Retinal pigment epithelial cell (primary cell): ENCODE data around the gene MAST4.

Source experiments
- DNase-seq: peaks from one replicate; pipeline ENCODE4 v3.0.0-alpha.2; 2010; ENCODE audit warnings: low read depth
- H3K4me3 ChIP-seq: 2 replicates; pipeline ENCODE4 v1.5.1; 2011; ENCODE audit warnings: mild to moderate bottlenecking, low read length, control low read depth, moderate library complexity
- CTCF ChIP-seq: conservative IDR thresholded peaks from 2 replicates; pipeline ENCODE4 v1.5.1; 2011; ENCODE audit warnings: low read depth, low read length, control low read depth, inconsistent platforms

MAST4 gene

DNA sequence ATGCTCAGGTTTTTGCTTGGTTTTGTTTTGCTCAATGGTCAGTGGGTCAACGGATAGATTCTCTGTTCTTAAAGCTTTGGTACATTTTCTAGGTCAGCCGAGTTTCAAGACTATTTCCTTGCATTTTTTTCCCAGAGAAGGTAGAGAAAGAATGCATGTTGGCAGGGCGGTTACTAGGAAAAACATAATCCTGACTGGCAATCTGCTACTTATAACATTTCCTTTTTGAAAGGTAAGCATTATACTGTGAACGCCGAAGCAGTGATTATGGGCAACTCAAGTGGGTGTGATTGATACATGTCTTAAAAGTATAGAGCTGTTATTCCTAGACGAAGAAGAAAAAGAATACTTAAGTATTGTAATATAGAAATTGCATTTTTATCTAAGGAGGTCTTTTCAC, 273.2 kb downstream of the MAST4 start:
- TF ChIP-seq CTCF = no peak
- H3K4me3 ChIP-seq = no peak overlapping the region
- peak; percentile 74 for DNase-seq

DNA sequence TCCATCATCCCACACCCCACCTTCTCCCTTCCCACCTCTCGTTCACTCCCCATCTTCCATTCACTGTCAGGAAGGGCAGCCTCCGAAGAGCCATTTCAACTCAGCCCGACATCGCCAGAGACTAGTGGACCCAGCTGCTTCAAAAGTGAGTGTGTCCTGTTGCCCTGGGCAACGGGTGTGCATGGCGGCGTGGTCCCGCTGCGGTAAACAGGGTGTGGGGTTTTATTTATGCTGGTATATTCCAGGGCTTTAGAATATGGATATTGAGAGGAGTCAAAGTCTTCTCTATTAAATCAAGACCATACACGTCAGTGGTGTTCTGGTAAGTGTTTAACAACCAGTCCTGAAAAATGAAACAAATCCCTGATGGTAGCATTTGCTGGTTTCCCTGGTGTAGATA, 274.5 kb downstream of the MAST4 start:
- no peak for DNase-seq
- TF ChIP-seq CTCF = no peak

DNA sequence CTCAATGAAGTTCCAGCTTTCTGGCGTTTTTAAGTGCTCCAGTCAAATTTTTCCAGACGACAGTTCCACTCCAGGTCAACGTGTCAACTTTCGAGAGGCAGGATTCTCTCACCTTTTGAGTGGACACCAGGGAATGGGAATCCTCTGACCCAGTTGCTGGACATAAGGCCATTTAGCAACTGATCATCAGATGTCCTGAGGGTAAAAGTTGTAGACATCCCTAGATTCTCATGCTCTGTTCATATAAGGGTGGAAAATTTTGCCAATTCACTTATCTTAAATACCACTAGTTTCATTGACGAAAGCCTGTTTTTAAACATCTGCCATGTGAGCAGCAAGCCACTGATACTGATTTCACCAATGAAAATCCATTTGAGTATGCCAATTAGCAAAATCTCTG, 275.5 kb downstream of the MAST4 start:
- DNase-seq = no peak
- TF ChIP-seq CTCF = no peak
- H3K4me3 ChIP-seq = no peak overlapping the region

More for the DNA sequence above, 274.5 kb downstream of the MAST4 start:
- H3K4me3 ChIP-seq = no peak overlapping the region

DNA sequence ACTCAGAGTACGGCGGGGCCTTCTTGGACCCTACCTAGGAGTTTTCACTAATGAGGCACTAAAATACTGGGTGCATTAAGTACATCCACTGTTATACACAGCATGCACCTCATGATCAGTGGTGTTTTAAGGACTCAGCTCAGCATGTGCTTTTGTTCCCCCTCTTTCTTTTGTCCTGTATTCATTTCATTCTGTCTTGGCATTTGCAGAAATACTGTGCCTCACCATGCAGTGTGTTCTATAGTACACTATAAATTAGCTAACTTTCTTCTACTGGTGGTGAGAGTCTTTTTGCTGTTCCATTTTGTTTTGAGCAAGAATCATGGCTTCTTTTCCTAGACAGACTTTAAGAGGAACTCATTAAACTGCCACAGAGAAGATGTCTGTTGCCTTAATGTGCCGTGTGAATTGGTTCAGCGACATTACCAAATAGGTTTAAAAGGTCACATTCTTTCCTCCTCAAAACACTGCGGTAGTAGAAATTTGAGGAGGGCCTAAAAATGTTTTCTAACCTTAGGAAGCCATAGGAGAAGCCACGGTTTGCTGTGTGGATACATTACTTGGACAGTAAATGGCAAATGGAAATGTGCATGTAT, 276.6 kb downstream of the MAST4 start:
- TF ChIP-seq CTCF = no peak
- DNase-seq = no peak

GRCh38 chr5:66874004-66874403, 277.8 kb downstream of the MAST4 start:
- H3K4me3 ChIP-seq = no peak overlapping the region
- no peak for TF ChIP-seq CTCF
- DNase-seq = no peak

More for the DNA sequence above, 276.6 kb downstream of the MAST4 start:
- no peak overlapping the region for H3K4me3 ChIP-seq

DNA sequence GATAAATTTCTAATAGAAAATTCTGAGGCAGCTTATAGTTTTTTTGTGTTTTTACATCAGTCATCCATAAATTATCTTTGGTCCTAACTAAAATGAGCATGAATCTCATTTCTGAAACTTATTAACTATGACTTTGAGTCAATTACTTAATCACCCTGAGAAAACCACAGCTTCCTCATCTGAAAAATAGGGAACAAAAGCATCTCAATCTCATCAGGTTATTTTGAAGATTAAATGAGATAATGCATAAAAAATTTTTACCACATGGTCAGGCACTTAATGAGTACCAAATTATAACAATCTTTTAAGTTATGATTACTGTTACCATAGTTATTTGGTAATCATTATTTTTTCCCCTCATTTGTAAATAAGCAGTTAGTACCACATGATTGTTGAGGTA, 279.1 kb downstream of the MAST4 start:
- H3K4me3 ChIP-seq = no peak overlapping the region
- TF ChIP-seq CTCF = no peak
- no peak for DNase-seq

- no peak for TF ChIP-seq CTCF
- DNase-seq = no peak
- no peak overlapping the region for H3K4me3 ChIP-seq
Measured at GRCh38 chr5:66876266-66876807, 280.1 kb downstream of the MAST4 start.
